ENCODE results near the gene GPAM.
"Not testable (repeated sequence)": the region's sequence is repeated elsewhere in the genome, so short reads cannot be mapped to it uniquely, and the experiment has no call there.

The GPAM gene, protein sequence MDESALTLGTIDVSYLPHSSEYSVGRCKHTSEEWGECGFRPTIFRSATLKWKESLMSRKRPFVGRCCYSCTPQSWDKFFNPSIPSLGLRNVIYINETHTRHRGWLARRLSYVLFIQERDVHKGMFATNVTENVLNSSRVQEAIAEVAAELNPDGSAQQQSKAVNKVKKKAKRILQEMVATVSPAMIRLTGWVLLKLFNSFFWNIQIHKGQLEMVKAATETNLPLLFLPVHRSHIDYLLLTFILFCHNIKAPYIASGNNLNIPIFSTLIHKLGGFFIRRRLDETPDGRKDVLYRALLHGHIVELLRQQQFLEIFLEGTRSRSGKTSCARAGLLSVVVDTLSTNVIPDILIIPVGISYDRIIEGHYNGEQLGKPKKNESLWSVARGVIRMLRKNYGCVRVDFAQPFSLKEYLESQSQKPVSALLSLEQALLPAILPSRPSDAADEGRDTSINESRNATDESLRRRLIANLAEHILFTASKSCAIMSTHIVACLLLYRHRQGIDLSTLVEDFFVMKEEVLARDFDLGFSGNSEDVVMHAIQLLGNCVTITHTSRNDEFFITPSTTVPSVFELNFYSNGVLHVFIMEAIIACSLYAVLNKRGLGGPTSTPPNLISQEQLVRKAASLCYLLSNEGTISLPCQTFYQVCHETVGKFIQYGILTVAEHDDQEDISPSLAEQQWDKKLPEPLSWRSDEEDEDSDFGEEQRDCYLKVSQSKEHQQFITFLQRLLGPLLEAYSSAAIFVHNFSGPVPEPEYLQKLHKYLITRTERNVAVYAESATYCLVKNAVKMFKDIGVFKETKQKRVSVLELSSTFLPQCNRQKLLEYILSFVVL

DNA sequence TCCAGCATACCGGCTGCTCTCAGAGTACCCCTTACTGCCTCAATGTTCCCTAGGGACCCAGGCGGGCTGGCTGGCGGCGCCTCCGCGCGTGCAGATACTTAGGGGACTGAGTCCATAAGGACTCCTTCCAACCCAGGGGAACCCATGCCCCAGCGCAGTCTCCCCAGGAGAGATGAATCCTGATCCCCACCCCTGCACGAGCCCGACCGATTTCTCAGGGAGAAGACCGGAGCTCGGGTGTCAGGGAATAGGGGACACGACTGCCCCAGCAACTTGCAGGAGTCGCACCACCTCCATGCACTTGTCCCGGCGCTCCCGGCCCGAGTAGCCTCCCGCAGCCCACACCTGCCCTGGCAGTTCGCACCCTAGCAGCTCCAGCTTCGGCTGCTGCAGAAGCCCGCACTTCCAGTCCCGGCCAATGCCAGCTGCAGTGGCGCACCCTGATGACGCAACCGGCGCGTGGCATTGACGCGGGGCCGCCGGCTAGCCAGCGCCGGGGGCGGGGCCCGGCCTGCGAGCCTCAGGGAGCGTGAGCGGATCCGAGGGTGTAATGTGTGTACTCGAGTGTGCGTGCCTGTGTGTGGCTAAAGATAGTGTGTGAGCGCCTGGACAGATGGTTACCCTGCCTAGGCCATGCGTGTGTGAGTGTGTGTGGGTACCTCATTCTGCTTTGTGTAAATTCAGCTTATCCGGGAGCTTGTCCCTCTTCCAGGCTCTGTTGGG lies at the start of gene GPAM:
Gene GPAM (minus strand): TSS at position 437 of the 723 bp plus-strand sequence. CDS start 1,981 bp downstream, outside the sequence.
- DNase-seq, result peak; percentile 98

GRCh38 chr10:112232670-112233069 lies 49.1 kb upstream of the GPAM start:
- no peak for DNase-seq

- no peak for DNase-seq
Observed at GRCh38 chr10:112231602-112232400, 48.2 kb upstream of the GPAM start.

GRCh38 chr10:112230325-112230988 lies 46.9 kb upstream of the GPAM start:
- no peak for DNase-seq

DNA sequence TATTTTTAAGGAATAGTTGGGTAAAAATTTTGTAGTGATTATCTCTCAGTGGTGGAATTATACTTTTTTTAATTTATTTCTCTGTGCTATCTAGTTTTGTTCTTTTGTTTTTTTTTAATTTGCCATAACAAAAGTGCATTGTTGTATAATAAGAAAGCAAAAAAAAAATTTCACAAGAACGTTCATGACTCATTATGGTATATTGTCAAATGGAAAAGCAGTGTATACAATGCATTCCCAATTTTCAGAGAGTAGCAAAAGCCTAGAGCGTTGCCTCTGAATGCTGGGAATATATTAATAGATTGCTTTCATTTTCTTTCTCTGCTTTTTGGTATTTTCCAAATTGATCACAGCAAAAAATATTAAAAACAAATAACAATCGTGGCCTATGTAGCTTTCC lies 46.3 kb upstream of the GPAM start:
- no peak for DNase-seq

DNA sequence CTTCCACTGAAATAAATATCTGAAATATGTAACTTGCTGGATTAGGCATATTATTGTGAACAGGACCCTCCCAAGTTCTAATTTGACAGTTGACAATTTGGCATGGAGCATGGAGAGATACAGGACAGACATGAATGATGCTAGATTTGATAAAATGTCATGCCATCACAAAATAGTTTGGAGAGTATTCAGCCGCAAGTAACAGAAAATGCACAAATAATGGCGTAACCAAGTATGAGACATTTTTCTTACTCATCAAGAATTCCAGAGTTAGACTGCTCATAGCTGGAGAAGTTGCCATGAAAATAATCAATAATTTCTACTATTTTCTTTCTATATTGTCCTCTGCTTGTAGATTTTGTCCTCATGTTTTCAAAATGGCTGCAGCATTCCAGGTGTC lies 45.5 kb upstream of the GPAM start:
- DNase-seq, result no peak

GRCh38 chr10:112228366-112229088 lies 45.0 kb upstream of the GPAM start:
- DNase-seq, result not testable (repeated sequence)

DNA sequence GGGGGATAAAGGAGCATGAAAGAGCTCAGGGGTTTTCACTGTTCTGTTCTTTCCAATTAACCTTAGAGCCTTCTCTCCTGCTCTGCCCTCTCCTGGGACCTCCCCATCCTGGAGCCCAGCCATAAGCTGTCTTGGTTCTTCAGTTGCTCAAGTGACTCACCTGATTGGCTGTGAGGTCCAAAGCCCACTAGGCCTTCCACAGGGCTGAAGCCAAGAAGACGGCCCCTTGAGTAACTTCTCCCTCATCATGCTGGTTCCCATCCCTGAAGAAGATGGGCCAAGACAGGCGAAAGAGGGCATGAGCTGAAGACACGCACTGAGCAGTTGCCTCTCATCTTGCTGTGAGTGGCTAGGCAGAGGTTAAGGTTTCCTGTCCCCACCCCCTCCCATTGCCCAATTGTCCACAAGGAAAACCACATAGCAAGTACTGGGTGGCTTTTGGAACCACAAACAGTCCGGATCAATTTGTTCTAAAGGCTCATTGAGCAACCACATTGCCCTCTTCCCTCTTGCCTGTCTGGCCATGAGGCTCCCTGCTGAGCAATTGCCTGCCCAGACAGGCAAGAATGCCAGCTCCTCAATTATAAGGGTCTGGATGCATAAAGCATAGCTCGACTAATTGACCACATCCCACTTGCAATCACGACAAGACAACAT lies 43.9 kb upstream of the GPAM start:
- no peak for DNase-seq

DNA sequence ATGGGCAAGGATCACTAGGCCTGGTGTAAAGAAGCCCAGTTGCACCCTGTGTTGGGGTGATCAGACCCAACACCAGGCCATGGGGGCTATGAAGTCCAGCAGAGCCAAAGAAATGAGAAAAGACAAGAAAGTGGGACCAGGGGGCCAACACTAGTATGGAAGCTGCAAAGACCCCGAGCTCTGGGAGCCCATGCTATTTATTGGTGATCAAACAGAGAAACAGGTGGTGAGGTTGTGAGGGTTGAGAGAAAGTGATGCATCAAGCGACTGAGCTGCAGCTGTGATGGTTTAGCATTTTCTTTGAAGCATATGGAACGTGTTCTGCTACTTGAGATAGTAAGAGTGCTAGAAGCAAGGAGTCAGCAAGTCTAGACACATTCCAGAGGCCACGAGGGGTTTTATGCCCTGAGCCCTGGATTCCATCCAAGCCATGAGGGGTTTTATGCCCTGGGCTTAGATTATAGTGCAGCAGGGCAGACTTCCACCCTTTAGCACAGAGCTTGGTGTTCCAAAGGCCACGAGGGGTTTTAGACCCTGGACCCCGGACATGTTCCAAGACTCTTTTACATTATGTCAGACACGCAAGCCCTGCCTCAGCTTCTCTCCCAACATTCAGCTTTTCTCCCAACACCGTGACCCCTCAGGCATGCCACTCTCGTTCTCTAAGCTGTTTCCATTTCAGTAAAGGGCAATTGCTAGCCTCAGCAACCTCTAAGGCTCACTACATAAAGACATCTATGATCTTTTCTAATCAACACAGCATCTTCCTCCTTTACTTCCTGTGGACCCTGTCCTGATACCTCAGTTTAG lies 43.1 kb upstream of the GPAM start:
- DNase-seq, result no peak

DNA sequence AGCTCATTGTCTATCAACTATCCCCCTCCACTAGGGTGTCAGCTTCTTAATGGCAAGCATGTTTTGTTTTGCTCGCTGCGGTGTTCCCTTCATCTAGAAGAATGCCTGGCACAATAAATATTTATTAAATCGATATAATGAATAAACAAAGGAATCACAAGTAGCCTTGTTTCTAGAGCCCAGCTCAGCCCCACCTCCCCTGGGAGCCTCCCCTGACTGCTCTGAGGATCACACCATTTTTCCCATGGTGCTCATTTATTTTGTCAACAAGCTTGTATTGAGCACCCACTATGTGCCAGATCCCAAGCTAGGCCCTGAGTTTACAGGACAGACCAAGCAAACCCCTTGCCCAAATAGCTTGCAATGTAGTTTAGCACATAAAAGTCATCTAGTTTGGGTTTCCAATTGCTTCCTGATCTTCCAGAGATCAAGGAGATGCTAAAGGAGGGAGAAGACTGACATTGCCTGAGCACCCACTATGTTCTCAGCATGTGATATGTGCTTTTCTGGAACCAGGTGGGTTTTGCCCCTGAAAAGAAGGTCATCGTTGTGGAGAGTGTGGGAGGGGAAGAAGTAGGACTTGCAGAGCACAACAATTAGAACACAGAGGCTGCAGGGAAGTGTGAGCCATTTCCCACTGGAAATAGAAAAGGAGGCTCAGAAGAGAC lies 42.3 kb upstream of the GPAM start:
- no peak for DNase-seq

- DNase-seq, result no peak
Observed at GRCh38 chr10:112224933-112225529, 41.5 kb upstream of the GPAM start.

DNA sequence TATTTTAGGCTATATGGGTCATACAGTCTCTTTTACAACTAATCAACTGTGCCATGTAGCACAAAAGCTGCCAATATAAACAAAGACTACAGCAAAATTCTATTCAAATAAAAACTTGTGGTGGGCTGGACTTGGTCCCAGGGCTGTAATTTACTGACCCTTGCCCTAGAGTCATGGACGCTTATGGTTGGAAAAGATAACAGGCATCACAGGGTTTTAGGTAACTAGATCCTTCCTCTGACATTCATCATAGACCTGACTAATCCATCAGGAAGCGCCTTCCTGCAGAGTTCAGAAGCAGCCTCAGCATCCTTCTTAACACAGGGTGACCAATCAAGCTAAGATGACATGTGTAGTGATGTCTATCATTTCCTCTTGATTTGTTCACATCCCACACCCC lies 40.2 kb upstream of the GPAM start:
- DNase-seq, result no peak

- no peak for DNase-seq
Observed at GRCh38 chr10:112222799-112223198, 39.2 kb upstream of the GPAM start.

DNA sequence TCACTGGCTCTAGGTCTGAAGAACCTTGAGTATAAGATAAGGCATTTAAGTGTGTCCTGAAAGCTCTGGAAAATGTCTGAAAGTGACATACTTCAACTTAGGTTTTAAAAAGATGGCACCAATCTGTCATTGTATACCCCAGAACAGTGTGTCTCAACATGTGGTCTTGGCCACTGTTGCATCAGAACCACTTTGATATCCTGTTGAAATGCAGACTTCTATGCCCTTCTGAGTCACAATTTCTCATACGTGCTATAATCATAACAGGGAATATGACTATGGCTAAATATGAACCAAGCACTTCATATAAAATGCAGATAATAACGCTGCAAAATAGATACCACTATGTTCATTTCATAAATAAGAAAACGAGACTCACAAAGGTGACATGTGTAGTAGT lies 38.0 kb upstream of the GPAM start:
- no peak for DNase-seq

- DNase-seq, result no peak
Observed at GRCh38 chr10:112218960-112219359, 35.4 kb upstream of the GPAM start.

GRCh38 chr10:112218036-112218390 lies 34.4 kb upstream of the GPAM start:
- DNase-seq, result no peak

GRCh38 chr10:112217386-112218035 lies 33.9 kb upstream of the GPAM start:
- no peak for DNase-seq

DNA sequence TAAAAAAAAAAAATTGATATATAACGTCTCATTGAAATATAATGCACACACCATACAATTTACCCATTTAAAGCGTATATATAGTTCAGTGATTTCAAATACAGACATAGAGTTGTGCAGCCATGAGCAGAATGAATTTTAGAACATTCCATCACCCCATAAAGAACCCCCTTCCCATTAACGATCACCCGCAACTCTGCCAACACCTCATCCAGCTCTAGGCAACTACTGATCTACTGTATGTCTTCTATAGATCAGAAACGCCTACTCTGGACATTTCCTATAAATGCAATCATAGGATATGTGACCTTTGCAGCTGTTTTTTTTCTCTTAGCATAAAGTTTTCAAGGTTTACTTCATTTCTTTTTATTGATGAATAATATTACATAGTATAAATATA lies 33.4 kb upstream of the GPAM start:
- DNase-seq, result no peak

Data from activated CD4-positive, alpha-beta T cell treated with anti-CD3 and anti-CD28 coated beads for 1 hour (primary cell).